Natural killer cell (primary cell): ENCODE results near the gene ITIH3. TPM values are rescaled to one million over a fixed set of nuclear protein-coding genes. Genes with fewer than 3 reads are reported as not detected.

Source experiments
- ATAC-seq, 3 donors: fragments of 150-1000 bp in 2 of 3; fragments of 200-7000 bp in 1 of 3; cut with Tn5 transposase; 1 replicate in 1 of 3; 2 replicates in 2 of 3; pipeline ENCODE4 v1.10.0; 2021; ENCODE audit warnings: mild to moderate bottlenecking in 2 of 3, moderate library complexity in 2 of 3
- DNase-seq, 2 donors: peaks; one replicate each; pipeline versions ENCODE4 v3.0.0 to v3.0.0-alpha.2; 2013 to 2021; ENCODE audit warnings: mixed read lengths in 1 of 2
- H3K27ac ChIP-seq: one replicate; pipeline ENCODE4 v1.5.1; 2013; ENCODE audit warnings: mild to moderate bottlenecking, low read length
- H3K27me3 ChIP-seq: one replicate; pipeline ENCODE4 v1.6.1; 2013; ENCODE audit warnings: low read length; ENCODE audit not compliant: control insufficient read depth, insufficient read depth
- H3K36me3 ChIP-seq: one replicate; pipeline ENCODE4 v1.6.1; 2013; ENCODE audit warnings: low read length; ENCODE audit not compliant: control insufficient read depth, insufficient read depth
- H3K4me1 ChIP-seq: one replicate; pipeline ENCODE4 v1.6.1; 2013; ENCODE audit warnings: low read length; ENCODE audit not compliant: control insufficient read depth, insufficient read depth
- H3K4me3 ChIP-seq: one replicate; pipeline ENCODE4 v1.5.1; 2013; ENCODE audit warnings: low read length
- H3K9me3 ChIP-seq: one replicate; pipeline ENCODE4 v1.6.1; 2013; ENCODE audit warnings: low read length; ENCODE audit not compliant: control insufficient read depth, insufficient read depth
- H3K27ac Mint-ChIP-seq, 2 donors: one replicate each; pipeline ENCODE4 v1.8.0; 2022; ENCODE audit warnings: mild to moderate bottlenecking in 2 of 2, mixed read lengths in 2 of 2, moderate library complexity in 1 of 2
- H3K27me3 Mint-ChIP-seq, 2 donors: one replicate each; pipeline ENCODE4 v1.8.0; 2022; ENCODE audit warnings: low read depth in 2 of 2, mixed read lengths in 2 of 2
- H3K36me3 Mint-ChIP-seq: one replicate; pipeline ENCODE4 v1.8.0; 2022; ENCODE audit warnings: mixed read lengths
- H3K4me1 Mint-ChIP-seq, 2 donors: one replicate each; pipeline ENCODE4 v1.8.0; 2022; ENCODE audit warnings: mixed read lengths in 2 of 2
- H3K4me3 Mint-ChIP-seq: one replicate; pipeline ENCODE4 v1.8.0; 2022; ENCODE audit warnings: mild to moderate bottlenecking, moderate library complexity, mixed read lengths
- H3K9me3 Mint-ChIP-seq, 2 donors: one replicate each; pipeline ENCODE4 v1.8.0; 2022; ENCODE audit warnings: mixed read lengths in 2 of 2
- CTCF ChIP-seq: fragments of 200-600 bp; IDR thresholded peaks from one replicate; pipeline ENCODE4 v1.8.0; 2022; ENCODE audit warnings: antibody characterized with exemption
- WGBS: methylation state at CpG from one replicate; pipeline ENCODE4 v1.1.7; 2013; ENCODE audit warnings: missing lambda C conversion rate; ENCODE audit not compliant: insufficient coverage; 5-methylcytosine and 5-hydroxymethylcytosine counted together
- intact Hi-C: fragments of 100-400 bp; cut with micrococcal nuclease; formaldehyde crosslinking; loops from one replicate; pipeline ENCODE4 v1.14.2; 2022
- total RNA-seq, 4 donors: library from RNA; stranded (reverse); fragments of 120-200 nt in 1 of 4; gene quantifications; one replicate each; pipeline versions ENCODE4 v1.2.3 to v1.2.4, GENCODE V29; 2013 to 2022

The ITIH3 gene
- total RNA-seq, 3 donors from 2014 or later (not counting 1 experiment from before 2014, with no cell fraction given): not detected

- no peaks in the 10 kb centered on the region for H3K9me3 ChIP-seq
- no peak overlapping the region for H3K4me3 ChIP-seq
- H3K27me3 Mint-ChIP-seq: no peaks in the 10 kb centered on the region
- no peak for TF ChIP-seq CTCF
- intact Hi-C loops: no loop called here
- H3K27me3 ChIP-seq: no peaks in the 10 kb centered on the region
- DNase-seq (no peak), ATAC-seq (no peak)
- no peak overlapping the region for H3K4me3 Mint-ChIP-seq
- H3K27ac Mint-ChIP-seq: no peak overlapping the region
- WGBS: 86% methylated on average over 16 of the region's 16 CpGs
- no peaks in the 10 kb centered on the region for H3K4me1 ChIP-seq
- no peaks in the 10 kb centered on the region for H3K9me3 Mint-ChIP-seq
- no peaks in the 10 kb centered on the region for H3K36me3 ChIP-seq
- H3K36me3 Mint-ChIP-seq: no peaks in the 10 kb centered on the region
- no peak overlapping the region for H3K27ac ChIP-seq
- no peaks in the 10 kb centered on the region for H3K4me1 Mint-ChIP-seq
Observed at GRCh38 chr3:52788890-52789745, 5.5 kb upstream of the ITIH3 start.

GRCh38 chr3:52789746-52790040 lies 4.9 kb upstream of the ITIH3 start:
- H3K27me3 ChIP-seq: no peaks in the 10 kb centered on the region
- no peaks in the 10 kb centered on the region for H3K9me3 ChIP-seq
- H3K4me1 ChIP-seq: no peaks in the 10 kb centered on the region
- Mint-ChIP-seq H3K27ac (no peak overlapping the region), H3K4me1 (no peaks in the 10 kb centered on the region), H3K36me3 (no peaks in the 10 kb centered on the region), H3K27me3 (no peaks in the 10 kb centered on the region), H3K4me3 (no peak overlapping the region), H3K9me3 (no peaks in the 10 kb centered on the region)
- H3K36me3 ChIP-seq: no peaks in the 10 kb centered on the region
- no peak overlapping the region for H3K4me3 ChIP-seq
- 89% methylated on average over 6 of the region's 6 CpGs for WGBS
- TF ChIP-seq CTCF: no peak
- intact Hi-C loops: no loop called here
- DNase-seq (no peak), ATAC-seq (no peak)
- H3K27ac ChIP-seq: no peak overlapping the region

- H3K9me3 Mint-ChIP-seq: no peaks in the 10 kb centered on the region
- WGBS: 93% methylated on average over 7 of the region's 7 CpGs
- no peak overlapping the region for H3K4me3 Mint-ChIP-seq
- H3K4me1 Mint-ChIP-seq: no peaks in the 10 kb centered on the region
- H3K27ac Mint-ChIP-seq: no peak overlapping the region
- Histone ChIP-seq H3K4me3 (no peak overlapping the region), H3K27me3 (no peaks in the 10 kb centered on the region), H3K36me3 (no peaks in the 10 kb centered on the region), H3K4me1 (no peaks in the 10 kb centered on the region), H3K9me3 (no peaks in the 10 kb centered on the region), H3K27ac (no peak overlapping the region)
- no peak for TF ChIP-seq CTCF
- intact Hi-C loops: no loop called here
- DNase-seq: no peak
- no peaks in the 10 kb centered on the region for H3K27me3 Mint-ChIP-seq
- no peaks in the 10 kb centered on the region for H3K36me3 Mint-ChIP-seq
- no peak for ATAC-seq
Observed at GRCh38 chr3:52790337-52790736, 4.3 kb upstream of the ITIH3 start.

GRCh38 chr3:52790741-52791140 lies 3.9 kb upstream of the ITIH3 start:
- DNase-seq (no peak), ATAC-seq (no peak)
- Mint-ChIP-seq H3K9me3 (no peaks in the 10 kb centered on the region), H3K4me3 (no peak overlapping the region), H3K27me3 (no peaks in the 10 kb centered on the region), H3K27ac (no peak overlapping the region), H3K4me1 (peaks cover 0 to under 1% of the 10 kb centered on the region in 2 donors), H3K36me3 (no peaks in the 10 kb centered on the region)
- Histone ChIP-seq H3K27ac (no peak overlapping the region), H3K4me3 (no peak overlapping the region), H3K36me3 (no peaks in the 10 kb centered on the region), H3K9me3 (no peaks in the 10 kb centered on the region), H3K4me1 (no peaks in the 10 kb centered on the region), H3K27me3 (no peaks in the 10 kb centered on the region)
- intact Hi-C loops: no loop called here
- no peak for TF ChIP-seq CTCF
- WGBS: 92% methylated on average over 13 of the region's 13 CpGs
